ENCODE results near the gene GRK5. TPM values are rescaled to one million over a fixed set of nuclear protein-coding genes. Genes with fewer than 3 reads are reported as not detected.
A peak's percentile ranks its signal among the peaks of the same experiment; 100 is the strongest.

The GRK5 gene
- total RNA-seq, 1 experiment from 2014 or later = 1.2 TPM

DNA sequence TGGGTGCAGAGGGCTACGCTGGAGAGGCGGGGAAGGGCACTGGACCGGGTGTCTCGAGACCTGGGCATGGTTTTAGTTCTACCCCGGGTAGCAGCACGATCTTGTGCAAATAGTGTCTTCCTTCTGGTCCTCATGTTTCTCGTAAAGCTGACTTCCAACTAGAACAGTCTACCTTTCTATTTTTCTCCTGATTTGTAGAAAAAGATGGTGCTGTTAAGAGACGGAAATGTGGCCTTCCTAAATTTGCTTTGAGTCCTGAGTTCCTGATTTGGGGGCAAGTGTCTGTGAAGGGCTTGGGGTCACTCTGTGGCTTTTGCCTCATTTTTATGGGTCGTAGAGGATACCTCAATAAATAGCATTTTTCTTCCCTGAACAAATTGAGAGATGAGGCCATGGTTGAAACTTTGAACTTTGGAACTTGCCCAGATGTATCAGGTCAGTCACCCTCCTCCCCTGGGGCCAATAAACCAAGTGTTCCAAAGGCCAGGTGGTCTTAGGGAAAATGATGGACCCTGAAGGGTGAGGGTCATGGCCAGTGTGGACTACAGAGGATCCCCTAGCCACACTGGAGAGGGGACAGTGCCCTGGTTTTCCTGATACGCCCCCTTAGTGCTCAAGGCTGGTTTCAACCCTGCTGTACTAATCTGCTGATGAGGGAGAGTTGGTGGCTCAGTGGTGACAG is 45.2 kb downstream of the GRK5 start:
- Histone ChIP-seq H3K4me2 (ENCODE audit: insufficient read depth, insufficient read length, low read length) (no peak overlapping the region), H2AFZ (ENCODE audit: low read length) (no peak overlapping the region), H2BK15ac (ENCODE audit: low read depth, low read length) (no peak overlapping the region), H4K20me1 (ENCODE audit: control insufficient read depth, insufficient read depth, insufficient read length) (no peaks in the 10 kb centered on the region), H3K4ac (ENCODE audit: low read depth, low read length) (no peak overlapping the region), H2BK5ac (ENCODE audit: insufficient read length, low read length) (no peak overlapping the region), H3K27me3 (ENCODE audit: insufficient read depth, low read length) (peaks cover 5% of the 10 kb centered on the region; the same call in 1 of the 2 replicates), H2BK20ac (ENCODE audit: low read depth, low read length, poor library complexity, severe bottlenecking) (no peak overlapping the region), H3K9me3 (ENCODE audit: control insufficient read depth, low read depth, low read length) (no peaks in the 10 kb centered on the region), H3K4me1 (ENCODE audit: insufficient read depth, low read length) (peaks cover 2% of the 10 kb centered on the region; the same call in 1 of the 2 replicates), H4K5ac (ENCODE audit: insufficient read length, low read depth, low read length) (no peak overlapping the region), H2BK120ac (ENCODE audit: low read depth, low read length, poor library complexity, severe bottlenecking) (no peak overlapping the region), H3K23me2 (ENCODE audit: insufficient read length, low read depth, low read length, poor library complexity, severe bottlenecking) (no peaks in the 10 kb centered on the region), H3K18ac (ENCODE audit: insufficient read length, low read depth, low read length) (no peak overlapping the region), H4K8ac (replicated peaks; ENCODE audit: insufficient read length, low read depth, low read length) (no peak overlapping the region), H3K23ac (ENCODE audit: insufficient read length, low read depth, low read length) (no peak overlapping the region), H3K27ac (ENCODE audit: insufficient read length, low read depth, low read length) (no peak overlapping the region), H3T11ph (ENCODE audit: low read length) (no peak overlapping the region), H3K79me2 (ENCODE audit: insufficient read depth, low read length) (no peaks in the 10 kb centered on the region), H3K79me1 (ENCODE audit: insufficient read depth, low read depth, low read length, poor library complexity, severe bottlenecking) (no peaks in the 10 kb centered on the region), H3K14ac (ENCODE audit: insufficient read depth, low read length) (no peak overlapping the region), H4K91ac (ENCODE audit: insufficient read length, low read depth, low read length) (no peak overlapping the region), H2AK5ac (ENCODE audit: insufficient read length, low read length) (no peak overlapping the region), H2BK12ac (ENCODE audit: insufficient read length, low read depth, low read length) (no peak overlapping the region), H3K56ac (ENCODE audit: insufficient read length, low read depth, low read length) (no peak overlapping the region), H3K9ac (ENCODE audit: extremely low read depth, insufficient read length, low read length) (no peak overlapping the region)
- peaks cover 24 to 27% of the 10 kb centered on the region in 2 experiments for H3K4me1 Mint-ChIP-seq
- no peak for DNase-seq
- H3K36me3 Mint-ChIP-seq (ENCODE audit: insufficient read depth in 1 of 3, low read depth in 3 of 3) = peaks cover 0 to 6% (median 0%) of the 10 kb centered on the region in 3 experiments; a peak in 2 of 7 replicates
- WGBS (ENCODE audit: extremely low coverage, insufficient read length, low lambda C conversion rate) = no CpG with 5 or more reads among the region's 10 CpGs
- 0 out of 7 replicates have a peak overlapping the region, but pooled peaks of 1 of the 3 experiments have one; percentile 9 for H3K27ac Mint-ChIP-seq
- TF ChIP-seq, protein P1, sequence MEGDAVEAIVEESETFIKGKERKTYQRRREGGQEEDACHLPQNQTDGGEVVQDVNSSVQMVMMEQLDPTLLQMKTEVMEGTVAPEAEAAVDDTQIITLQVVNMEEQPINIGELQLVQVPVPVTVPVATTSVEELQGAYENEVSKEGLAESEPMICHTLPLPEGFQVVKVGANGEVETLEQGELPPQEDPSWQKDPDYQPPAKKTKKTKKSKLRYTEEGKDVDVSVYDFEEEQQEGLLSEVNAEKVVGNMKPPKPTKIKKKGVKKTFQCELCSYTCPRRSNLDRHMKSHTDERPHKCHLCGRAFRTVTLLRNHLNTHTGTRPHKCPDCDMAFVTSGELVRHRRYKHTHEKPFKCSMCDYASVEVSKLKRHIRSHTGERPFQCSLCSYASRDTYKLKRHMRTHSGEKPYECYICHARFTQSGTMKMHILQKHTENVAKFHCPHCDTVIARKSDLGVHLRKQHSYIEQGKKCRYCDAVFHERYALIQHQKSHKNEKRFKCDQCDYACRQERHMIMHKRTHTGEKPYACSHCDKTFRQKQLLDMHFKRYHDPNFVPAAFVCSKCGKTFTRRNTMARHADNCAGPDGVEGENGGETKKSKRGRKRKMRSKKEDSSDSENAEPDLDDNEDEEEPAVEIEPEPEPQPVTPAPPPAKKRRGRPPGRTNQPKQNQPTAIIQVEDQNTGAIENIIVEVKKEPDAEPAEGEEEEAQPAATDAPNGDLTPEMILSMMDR (conservative IDR thresholded peaks at IDR 0.05) = no peak
- peaks cover 70% of the 10 kb centered on the region for H3K27me3 Mint-ChIP-seq (ENCODE audit: low read depth)
- H3K4me3 Mint-ChIP-seq = no peak overlapping the region; a peak in 1 of 5 replicates
- H3K9me3 Mint-ChIP-seq = peaks cover 2 to 4% of the 10 kb centered on the region in 2 experiments; a peak in 3 of 5 replicates

Measured in H9 (cell line).